HepG2 (cell line): ENCODE results near the gene MYL12B. TPM values are rescaled to one million over a fixed set of nuclear protein-coding genes. Genes with fewer than 3 reads are reported as not detected.

Experiments
- AGO1 ChIP-seq: fragments of 200-400 bp; formaldehyde crosslinking; IDR thresholded peaks from 2 replicates; pipeline ENCODE4 v1.6.1; 2017; ENCODE audit warnings: mild to moderate bottlenecking, low read depth, low read length, moderate library complexity; ENCODE audit not compliant: poor library complexity, severe bottlenecking
- ARID5B ChIP-seq: IDR thresholded peaks from 2 replicates; pipeline ENCODE4 v1.4.0; 2020; ENCODE audit warnings: mild to moderate bottlenecking, missing genetic modification reagents
- ATF5 ChIP-seq: sonication (generic); formaldehyde crosslinking; IDR thresholded peaks from 2 replicates; pipeline ENCODE4 v1.4.0; 2020; ENCODE audit warnings: mild to moderate bottlenecking, low read depth, missing genetic modification reagents
- BHLHE40 ChIP-seq: IDR thresholded peaks from 2 replicates; pipeline ENCODE4 v1.6.1; 2011; ENCODE audit warnings: low read length, improper control_type of control experiment
- CHD4 ChIP-seq: fragments of 200-600 bp; sonication (generic); IDR thresholded peaks from 2 replicates; pipeline ENCODE4 v1.7.0; 2017; ENCODE audit warnings: mild to moderate bottlenecking, low read length, borderline replicate concordance
- FOXK2 ChIP-seq: fragments of 450-650 bp; IDR thresholded peaks from 2 replicates; pipeline ENCODE4 v1.6.1; 2016
- FOXO4 ChIP-seq: sonication (generic); formaldehyde crosslinking; conservative IDR thresholded peaks from 2 replicates; pipeline ENCODE4 v1.8.1; 2023; ENCODE audit warnings: missing genetic modification reagents
- MAFG ChIP-seq: sonication (generic); formaldehyde crosslinking; IDR thresholded peaks from 2 replicates; pipeline ENCODE4 v1.5.1; 2020; ENCODE audit warnings: mild to moderate bottlenecking, missing genetic modification reagents
- NAIF1 ChIP-seq: sonication (generic); formaldehyde crosslinking; IDR thresholded peaks from 2 replicates; pipeline ENCODE4 v1.5.0; 2020; ENCODE audit warnings: mild to moderate bottlenecking, missing genetic modification reagents, borderline replicate concordance
- PATZ1 ChIP-seq: sonication (generic); formaldehyde crosslinking; IDR thresholded peaks from 2 replicates; pipeline ENCODE4 v1.4.0; 2020; ENCODE audit warnings: missing genetic modification reagents
- RORA ChIP-seq: sonication (generic); formaldehyde crosslinking; IDR thresholded peaks from 2 replicates; pipeline ENCODE4 v1.5.0; 2020; ENCODE audit warnings: mild to moderate bottlenecking, missing genetic modification reagents, moderate library complexity
- SIN3B ChIP-seq: fragments of 150-350 bp; IDR thresholded peaks from 2 replicates; pipeline ENCODE4 v1.6.1; 2014; ENCODE audit warnings: low read length
- TEAD3 ChIP-seq: optimal IDR thresholded peaks from 2 replicates; pipeline ENCODE3; 2016; ENCODE audit warnings: borderline replicate concordance
- TFDP1 ChIP-seq: IDR thresholded peaks from 2 replicates; pipeline ENCODE4 v1.6.1; 2016; ENCODE audit warnings: missing compliant biosample characterization, missing genetic modification reagents, borderline replicate concordance
- ZBTB1 ChIP-seq: sonication (generic); formaldehyde crosslinking; IDR thresholded peaks from 2 replicates; pipeline ENCODE4 v1.4.0; 2020; ENCODE audit warnings: missing genetic modification reagents, borderline replicate concordance
- ZNF10 ChIP-seq: sonication (generic); formaldehyde crosslinking; IDR thresholded peaks from 2 replicates; pipeline ENCODE4 v1.4.0; 2020; ENCODE audit warnings: mild to moderate bottlenecking, low read depth, missing genetic modification reagents, borderline replicate concordance
- ZNF20 ChIP-seq: sonication (generic); formaldehyde crosslinking; IDR thresholded peaks from 2 replicates; pipeline ENCODE4 v1.4.0; 2020; ENCODE audit warnings: mild to moderate bottlenecking, moderate library complexity, missing genetic modification reagents
- ZNF343 ChIP-seq: sonication (generic); formaldehyde crosslinking; IDR thresholded peaks from 2 replicates; pipeline ENCODE4 v1.4.0; 2020; ENCODE audit warnings: mild to moderate bottlenecking, missing genetic modification reagents
- ZNF513 ChIP-seq: sonication (generic); formaldehyde crosslinking; conservative IDR thresholded peaks from 2 replicates; pipeline ENCODE4 v1.5.0; 2020; ENCODE audit warnings: missing genetic modification reagents
- ZNF776 ChIP-seq: sonication (generic); formaldehyde crosslinking; IDR thresholded peaks from 2 replicates; pipeline ENCODE4 v1.4.0; 2020; ENCODE audit warnings: mild to moderate bottlenecking, missing genetic modification reagents
- ZZZ3 ChIP-seq: sonication (generic); formaldehyde crosslinking; IDR thresholded peaks from 2 replicates; pipeline ENCODE4 v1.4.0; 2020; ENCODE audit warnings: missing genetic modification reagents, mild to moderate bottlenecking, borderline replicate concordance
- polyA plus RNA-seq, 8 experiments: library from polyadenylated mRNA; depleted of rRNA in 3 of 8; stranded (reverse) in 7 of 8; unstranded in 1 of 8; fragments of >200 nt; fragmentation: Illumina TruSeq in 4 of 8; extraction: Trizol in 4 of 8; gene quantifications; 2 replicates each; pipeline versions ENCODE4 v1.2.1 to v1.2.3, GENCODE V29; 2011 to 2016; ENCODE audit warnings: low read depth in 4 of 8, missing spikeins in 1 of 8, mixed read lengths in 1 of 8; ENCODE audit not compliant: insufficient read depth in 1 of 8
- total RNA-seq, 5 experiments: library from RNA; depleted of rRNA; stranded (reverse); fragments of >200 nt; fragmentation: Illumina TruSeq; extraction: Trizol; gene quantifications; 2 replicates each; pipeline ENCODE4 v1.2.3, GENCODE V29; 2016; ENCODE audit warnings: low read depth in 1 of 5

The MYL12B gene
- total and polyA plus RNA-seq, 2 of the 13 experiments (the other 11 are each of a cell fraction or from before 2014, with no cell fraction given): 265 to 340 TPM

GRCh38 chr18:3264362-3264761, 2.4 kb downstream of the MYL12B start (continued):
- TF ChIP-seq TFDP1 (CRISPR knock-in tag): no peak
- TF ChIP-seq ZBTB1 (CRISPR knock-in tag): no peak
- no peak for TF ChIP-seq ZNF776 (CRISPR knock-in tag)
- TF ChIP-seq ZNF513 (CRISPR knock-in tag): no peak
- TF ChIP-seq SIN3B: no peak
- TF ChIP-seq RORA: no peak
- TF ChIP-seq FOXO4 (CRISPR knock-in tag): no peak
- no peak for TF ChIP-seq ATF5 (CRISPR knock-in tag)
- no peak for TF ChIP-seq NAIF1 (CRISPR knock-in tag)
- TF ChIP-seq TEAD3: peak; percentile 46
- TF ChIP-seq ZNF10 (CRISPR knock-in tag): no peak
- no peak for TF ChIP-seq AGO1
- no peak for TF ChIP-seq PATZ1
- no peak for TF ChIP-seq ZNF20 (CRISPR knock-in tag)
- TF ChIP-seq ARID5B (CRISPR knock-in tag): peak; percentile 63
- no peak for TF ChIP-seq MAFG (CRISPR knock-in tag)
- no peak for TF ChIP-seq FOXK2
- TF ChIP-seq BHLHE40: no peak
- no peak for TF ChIP-seq ZNF343 (CRISPR knock-in tag)
- no peak for TF ChIP-seq ZZZ3
- TF ChIP-seq CHD4: peak; percentile 38; the same call in 1 of the 2 replicates
